Skin of body (tissue), 2 donors: ENCODE data around the gene TMCO5A. TPM values are rescaled to one million over a fixed set of nuclear protein-coding genes. Genes with fewer than 3 reads are reported as not detected.

Source experiments
- DNase-seq: peaks from one replicate; lab custom pipeline; 2025; lab: John Stamatoyannopoulos, UW
- total RNA-seq: library from RNA; depleted of rRNA; stranded (reverse); fragments of >200 nt; gene quantifications from one replicate; pipeline ENCODE4 v1.2.3, GENCODE V29; 2014

The TMCO5A gene
- total RNA-seq, 1 donor from 2014 or later = not detected

DNA sequence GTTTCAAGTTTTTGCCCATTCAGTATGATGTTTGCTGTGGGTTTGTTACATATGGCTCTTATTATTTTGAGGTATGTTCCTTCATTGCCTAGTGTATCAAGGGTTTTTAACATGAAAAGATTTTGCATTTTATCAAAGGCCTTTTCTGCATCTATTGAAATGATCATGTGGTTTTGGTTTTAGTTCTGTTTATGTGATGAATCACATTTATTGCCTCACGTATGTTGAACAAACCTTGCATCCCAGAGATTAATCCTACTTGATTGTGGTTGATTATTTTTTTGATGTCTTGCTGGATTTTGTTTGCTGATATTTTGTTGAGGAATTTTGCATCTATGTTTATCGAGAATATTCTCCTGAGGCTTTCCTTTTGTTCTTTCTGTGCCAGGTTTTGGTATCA lies 39.4 kb downstream of the TMCO5A start:
- DNase-seq = no peak

- DNase-seq = no peak
These were observed 43.8 kb downstream of the TMCO5A start for GRCh38 chr15:37978231-37978630.

DNA sequence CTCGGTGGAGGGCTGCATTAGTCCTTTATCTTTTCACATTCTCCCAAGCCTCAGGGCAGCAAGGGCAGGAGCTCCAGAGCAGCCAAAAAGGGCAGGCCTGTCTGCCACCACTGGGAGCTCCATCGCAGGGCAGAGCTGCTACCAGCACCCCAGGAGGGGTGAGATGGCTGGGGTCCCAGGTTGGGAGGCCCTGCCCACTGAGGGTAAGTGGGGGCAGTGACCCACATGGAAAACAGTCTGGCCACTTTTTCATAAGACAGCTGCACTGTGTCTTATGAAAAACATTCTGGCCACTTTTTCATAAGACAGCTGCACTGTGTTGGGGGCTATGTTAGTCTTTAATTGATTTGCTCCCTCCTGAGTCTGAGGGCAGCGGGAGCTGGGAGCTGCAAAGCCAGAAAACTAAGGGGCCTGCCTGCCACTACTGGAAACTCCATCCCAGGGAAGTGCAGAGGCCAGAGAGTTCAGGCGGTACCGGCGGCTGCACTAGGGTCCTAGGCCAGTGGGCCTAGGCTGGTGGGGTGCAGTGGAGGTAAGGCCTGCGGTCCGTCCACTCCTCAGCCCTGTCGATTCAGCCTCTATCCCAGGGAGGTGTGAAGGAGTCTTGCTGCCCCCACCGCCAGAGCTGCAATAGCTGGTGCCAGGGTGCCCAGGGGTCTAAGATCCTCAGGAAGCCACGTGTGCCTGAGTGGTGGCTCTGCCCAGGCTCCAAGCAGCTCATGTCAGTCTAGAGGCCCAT lies 45.4 kb downstream of the TMCO5A start:
- no peak for DNase-seq

DNA sequence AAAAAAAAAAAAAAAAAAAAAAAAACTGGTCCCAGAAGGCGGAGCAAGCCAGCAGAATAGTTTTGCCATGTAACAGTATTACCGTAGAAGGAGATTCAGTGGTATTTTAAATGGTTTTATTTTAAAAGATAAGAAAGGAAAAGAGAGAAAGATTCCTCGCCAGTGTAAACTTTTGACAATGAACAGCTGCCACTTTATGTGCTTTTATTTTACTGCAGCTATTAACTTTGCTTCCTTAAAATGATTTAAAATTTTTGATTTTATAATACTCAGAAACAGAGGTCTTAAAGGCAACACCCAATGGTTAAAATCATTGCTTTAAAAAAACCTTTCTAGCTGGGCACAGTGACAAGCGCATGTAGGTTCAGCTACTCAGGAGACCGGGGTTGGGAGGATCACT lies 46.8 kb downstream of the TMCO5A start:
- DNase-seq = no peak

DNA sequence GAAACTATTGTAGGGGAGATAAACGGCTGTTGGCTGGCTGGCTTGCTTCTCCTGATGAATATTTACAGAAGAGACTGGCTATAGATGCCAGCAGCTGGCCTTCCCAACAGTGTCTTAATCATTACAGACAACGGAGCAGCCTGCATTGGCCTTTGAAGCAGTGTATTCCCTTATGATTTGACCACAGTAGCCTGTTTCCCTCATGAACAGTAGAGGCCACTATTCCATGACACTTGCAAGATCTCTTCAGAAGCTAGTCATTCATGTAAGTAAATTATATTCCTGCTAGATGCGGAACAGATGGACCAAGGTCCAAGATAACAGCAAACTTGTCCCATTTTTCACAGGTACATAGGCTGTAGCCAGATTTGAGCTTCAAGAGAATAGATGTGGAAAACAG lies 47.3 kb downstream of the TMCO5A start:
- peak; percentile 16 for DNase-seq

GRCh38 chr15:37984368-37984767 lies 49.9 kb downstream of the TMCO5A start:
- no peak for DNase-seq

GRCh38 chr15:37995461-37996347 lies 61.3 kb downstream of the TMCO5A start:
- DNase-seq = peak; percentile 81
